Gastrocnemius medialis (tissue), 4 donors: Measurements from ENCODE around the gene BCL6B.

Experiments used
- POLR2A ChIP-seq, 2 donors: fragments of 450-650 bp; IDR thresholded peaks; one replicate each; pipeline ENCODE4 v1.6.1; 2017; ENCODE audit warnings: antibody characterized with exemption in 2 of 2, mild to moderate bottlenecking in 2 of 2, moderate library complexity in 2 of 2
- TF ChIP-seq, protein P1 (sequence below), 5 experiments: fragments of 450-650 bp in 3 of 5; fragments of 200-600 bp in 2 of 5; sonication (generic) in 2 of 5; IDR thresholded peaks in 4 of 5; conservative IDR thresholded peaks in 1 of 5; 1 replicate in 4 of 5; 2 replicates in 1 of 5; pipeline ENCODE4 v1.5.1; 2016 to 2019; ENCODE audit warnings: antibody characterized with exemption in 5 of 5, mild to moderate bottlenecking in 3 of 5, moderate library complexity in 3 of 5

DNA sequence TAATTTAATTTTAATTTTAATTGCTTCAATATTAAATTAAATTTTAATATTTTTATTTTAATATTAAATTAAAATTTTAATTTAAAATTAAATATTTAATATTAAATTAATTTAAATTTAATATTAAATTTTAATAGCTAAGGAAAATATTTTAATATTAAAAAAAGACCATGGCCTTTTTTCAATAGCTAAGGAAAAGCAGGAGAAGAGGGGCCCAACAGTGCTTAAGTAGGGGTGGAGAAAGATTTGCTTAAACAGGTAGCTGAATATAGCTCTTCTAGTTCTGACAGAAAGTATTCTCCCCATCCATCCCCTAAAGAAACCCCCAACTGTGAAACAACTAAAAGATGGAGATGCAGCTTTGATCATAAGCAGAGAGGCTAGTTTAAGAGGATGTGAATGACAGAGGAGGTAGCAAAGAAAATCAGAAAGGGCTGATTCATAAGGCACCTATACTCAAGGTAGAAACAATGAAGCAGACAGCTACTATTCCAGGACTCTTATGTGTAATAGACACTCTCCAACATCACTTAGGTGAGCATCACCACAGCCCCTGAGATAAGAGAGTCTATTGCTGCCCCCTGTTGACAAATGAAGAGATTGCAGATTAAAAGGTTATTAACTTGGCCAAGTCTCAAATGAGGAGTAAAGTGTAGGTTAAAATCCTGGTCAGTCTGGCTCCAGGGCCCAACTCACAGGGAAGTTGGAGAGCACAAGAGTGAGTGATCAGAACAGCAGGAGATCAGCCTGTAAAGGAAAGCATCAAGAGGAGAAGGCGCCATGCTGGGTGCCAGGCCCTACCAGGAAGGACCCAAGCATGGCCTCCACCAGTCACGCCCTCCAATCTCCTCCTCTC lies 18.2 kb upstream of the BCL6B start:
- TF ChIP-seq POLR2A (IDR thresholded peaks at IDR 0.05), result no peak
- TF ChIP-seq, protein P1, sequence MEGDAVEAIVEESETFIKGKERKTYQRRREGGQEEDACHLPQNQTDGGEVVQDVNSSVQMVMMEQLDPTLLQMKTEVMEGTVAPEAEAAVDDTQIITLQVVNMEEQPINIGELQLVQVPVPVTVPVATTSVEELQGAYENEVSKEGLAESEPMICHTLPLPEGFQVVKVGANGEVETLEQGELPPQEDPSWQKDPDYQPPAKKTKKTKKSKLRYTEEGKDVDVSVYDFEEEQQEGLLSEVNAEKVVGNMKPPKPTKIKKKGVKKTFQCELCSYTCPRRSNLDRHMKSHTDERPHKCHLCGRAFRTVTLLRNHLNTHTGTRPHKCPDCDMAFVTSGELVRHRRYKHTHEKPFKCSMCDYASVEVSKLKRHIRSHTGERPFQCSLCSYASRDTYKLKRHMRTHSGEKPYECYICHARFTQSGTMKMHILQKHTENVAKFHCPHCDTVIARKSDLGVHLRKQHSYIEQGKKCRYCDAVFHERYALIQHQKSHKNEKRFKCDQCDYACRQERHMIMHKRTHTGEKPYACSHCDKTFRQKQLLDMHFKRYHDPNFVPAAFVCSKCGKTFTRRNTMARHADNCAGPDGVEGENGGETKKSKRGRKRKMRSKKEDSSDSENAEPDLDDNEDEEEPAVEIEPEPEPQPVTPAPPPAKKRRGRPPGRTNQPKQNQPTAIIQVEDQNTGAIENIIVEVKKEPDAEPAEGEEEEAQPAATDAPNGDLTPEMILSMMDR (IDR thresholded peaks at IDR 0.05 in 4 of 5, conservative IDR thresholded peaks at IDR 0.05 in 1 of 5), result peak; percentile 42 to 74 (median 65)
